K562 (cell line): ENCODE measurements around the gene INHBE. TPM values are rescaled to one million over a fixed set of nuclear protein-coding genes. Genes with fewer than 3 reads are reported as not detected.

ENCODE experiments used
- BRD4 ChIP-seq: fragments of 200-600 bp; sonication (generic); IDR thresholded peaks from 2 replicates; pipeline ENCODE4 v1.6.1; 2017; ENCODE audit warnings: inconsistent platforms
- CBFB ChIP-seq: sonication (generic); formaldehyde crosslinking; IDR thresholded peaks from 2 replicates; pipeline ENCODE4 v1.4.0; 2020; ENCODE audit warnings: mild to moderate bottlenecking, missing genetic modification reagents
- CBX5 ChIP-seq: IDR thresholded peaks from 2 replicates; pipeline ENCODE4 v1.6.1; 2014; ENCODE audit warnings: low read depth, borderline replicate concordance
- CREBBP ChIP-seq: IDR thresholded peaks from one replicate; pipeline ENCODE4 v1.6.1; 2012; ENCODE audit warnings: low read depth, mild to moderate bottlenecking, control low read depth, inconsistent platforms, low read length
- CTBP1 ChIP-seq: fragments of 450-650 bp; IDR thresholded peaks from 2 replicates; pipeline ENCODE4 v1.6.1; 2016; ENCODE audit warnings: borderline replicate concordance
- GTF2A2 ChIP-seq: IDR thresholded peaks from 2 replicates; pipeline ENCODE4 v1.6.1; 2016; ENCODE audit warnings: mild to moderate bottlenecking, missing genetic modification characterization, missing compliant biosample characterization
- HDAC3 ChIP-seq: fragments of 450-650 bp; IDR thresholded peaks from 2 replicates; pipeline ENCODE4 v1.6.1; 2018; ENCODE audit warnings: borderline replicate concordance, mild to moderate bottlenecking, moderate library complexity; ENCODE audit not compliant: partially characterized antibody
- KHSRP ChIP-seq: fragments of 450-650 bp; IDR thresholded peaks from 2 replicates; pipeline ENCODE4 v1.6.1; 2017
- MAFG ChIP-seq: fragments of 450-650 bp; conservative IDR thresholded peaks from 2 replicates; pipeline ENCODE4 v1.6.1; 2016; ENCODE audit warnings: missing genetic modification characterization, missing compliant biosample characterization
- MTA2 ChIP-seq: fragments of 450-650 bp; IDR thresholded peaks from 2 replicates; pipeline ENCODE4 v1.6.1; 2016; ENCODE audit warnings: low read depth
- NCOA2 ChIP-seq, 2 experiments: fragments of 450-650 bp; IDR thresholded peaks; 2 replicates each; pipeline ENCODE4 v1.6.1; 2018; ENCODE audit warnings: mild to moderate bottlenecking in 2 of 2, moderate library complexity in 1 of 2; ENCODE audit not compliant: partially characterized antibody in 2 of 2
- NFIC ChIP-seq: fragments of 450-650 bp; IDR thresholded peaks from 2 replicates; pipeline ENCODE4 v1.6.1; 2017; ENCODE audit warnings: mild to moderate bottlenecking, inconsistent platforms
- POLR2AphosphoS5 ChIP-seq: IDR thresholded peaks from 2 replicates; pipeline ENCODE4 v1.6.1; 2011; ENCODE audit warnings: mild to moderate bottlenecking, low read depth, low read length, moderate library complexity; ENCODE audit not compliant: control insufficient read depth, insufficient read depth
- RBBP5 ChIP-seq: fragments of 200-600 bp; sonication (generic); IDR thresholded peaks from 2 replicates; pipeline ENCODE4 v1.6.1; 2012; ENCODE audit warnings: borderline replicate concordance, mild to moderate bottlenecking, low read length, control low read depth, inconsistent platforms; ENCODE audit not compliant: insufficient read depth, poor library complexity, severe bottlenecking
- RBM22 ChIP-seq: fragments of 200-400 bp; formaldehyde crosslinking; IDR thresholded peaks from 2 replicates; pipeline ENCODE4 v1.6.1; 2018; ENCODE audit warnings: low read length, low read depth; ENCODE audit not compliant: poor library complexity, severe bottlenecking
- RBM39 ChIP-seq: fragments of 200-400 bp; formaldehyde crosslinking; optimal IDR thresholded peaks from 2 replicates; pipeline ENCODE3; 2018; ENCODE audit warnings: low read depth, low read length
- SMAD2 ChIP-seq: fragments of 150-350 bp; IDR thresholded peaks from 2 replicates; pipeline ENCODE4 v1.6.1; 2014; ENCODE audit warnings: low read depth, mild to moderate bottlenecking, low read length
- TSC22D4 ChIP-seq: fragments of 450-650 bp; IDR thresholded peaks from 2 replicates; pipeline ENCODE4 v1.6.1; 2016; ENCODE audit warnings: missing genetic modification characterization, missing biosample characterization, control low read depth
- ZKSCAN8 ChIP-seq: fragments of 200-800 bp; sonication (Bioruptor generic); IDR thresholded peaks from 2 replicates; pipeline ENCODE4 v1.6.1; 2016; ENCODE audit warnings: missing genetic modification characterization, missing compliant biosample characterization
- ZNF121 ChIP-seq: sonication (generic); formaldehyde crosslinking; conservative IDR thresholded peaks from 2 replicates; pipeline ENCODE4 v1.8.0; 2022; ENCODE audit warnings: missing genetic modification reagents
- ZNF23 ChIP-seq: fragments of 250-450 bp; sonication (Bioruptor Pico); IDR thresholded peaks from 2 replicates; pipeline ENCODE4 v1.4.0; 2020; ENCODE audit warnings: mild to moderate bottlenecking
- ZNF384 ChIP-seq: IDR thresholded peaks from 2 replicates; pipeline ENCODE4 v1.6.1; 2012; ENCODE audit warnings: low read depth, low read length, improper control_type of control experiment
- ZNF766 ChIP-seq: fragments of 200-800 bp; sonication (Bioruptor generic); conservative IDR thresholded peaks from 2 replicates; pipeline ENCODE4 v1.6.1; 2016; ENCODE audit warnings: missing genetic modification characterization, missing compliant biosample characterization
- ZNF77 ChIP-seq: fragments of 250-450 bp; sonication (Bioruptor Pico); IDR thresholded peaks from 2 replicates; pipeline ENCODE4 v1.5.0; 2020
- ZNF79 ChIP-seq: fragments of 250-450 bp; sonication (Bioruptor Pico); IDR thresholded peaks from 2 replicates; pipeline ENCODE4 v1.4.0; 2020; ENCODE audit warnings: low read depth, mild to moderate bottlenecking, moderate library complexity
- polyA plus RNA-seq, 8 experiments: library from polyadenylated mRNA; depleted of rRNA in 4 of 8; stranded (reverse) in 5 of 8; unstranded in 3 of 8; fragments of >200 nt; fragmentation: Nextera tagmentation in 2 of 8; fragmentation: Illumina TruSeq in 1 of 8; extraction: Ambion mirVana in 2 of 8; extraction: Trizol in 1 of 8; gene quantifications; 2 replicates each; pipeline versions ENCODE4 v1.2.1 to v1.2.3, GENCODE V29; 2011 to 2014; ENCODE audit warnings: inconsistent platforms in 1 of 8, missing spikeins in 1 of 8
- total RNA-seq, 7 experiments: library from RNA; depleted of rRNA in 6 of 7; stranded (reverse); fragments of >200 nt in 6 of 7; fragmentation: Illumina TruSeq in 2 of 7; extraction: Trizol in 2 of 7; gene quantifications; 2 replicates each; pipeline versions ENCODE4 v1.2.1 to v1.2.3, GENCODE V29; 2011 to 2021; ENCODE audit warnings: low replicate concordance in 1 of 7
- TF ChIP-seq, protein P1 (sequence below): IDR thresholded peaks from 2 replicates; pipeline ENCODE4 v1.6.1; 2016; ENCODE audit warnings: missing genetic modification characterization, missing compliant biosample characterization
- TF ChIP-seq, protein P2 (sequence below): fragments of 250-450 bp; sonication (Bioruptor Pico); IDR thresholded peaks from 2 replicates; pipeline ENCODE4 v1.5.1; 2021; ENCODE audit warnings: mild to moderate bottlenecking

INHBE gene
- total and polyA plus RNA-seq, 9 of the 15 experiments (the other 6 are each of a cell fraction or from before 2014, with no cell fraction given): 0.94 to 9.9 (median 7.3) TPM

DNA sequence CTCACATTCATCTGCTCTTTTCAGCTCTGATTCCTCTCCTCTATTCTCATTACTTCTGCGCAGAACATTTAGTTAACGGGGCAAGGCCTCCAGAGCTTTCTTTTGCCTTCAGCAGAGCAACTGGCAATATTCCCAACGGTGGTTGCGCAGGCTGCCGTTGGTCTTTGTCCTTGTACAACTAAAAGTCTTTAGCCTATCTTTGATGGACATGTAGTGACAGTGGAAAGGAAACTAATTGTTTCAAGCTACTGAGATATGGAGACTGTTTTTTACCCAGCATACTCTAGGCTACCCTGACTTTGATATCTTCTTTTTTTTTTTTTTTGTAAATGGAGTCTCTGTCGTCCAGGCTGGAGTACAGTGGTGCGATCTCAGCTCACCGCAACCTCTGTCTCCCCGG lies 36.9 kb upstream of the INHBE start (continued):
- TF ChIP-seq ZNF79 (CRISPR knock-in tag) (no peak), CREBBP (no peak), RBM22 (no peak), CTBP1 (no peak), GTF2A2 (tag) (no peak), MTA2 (no peak), CBX5 (no peak), RBM39 (no peak), ZNF766 (CRISPR knock-in tag) (no peak), RBBP5 (no peak), ZNF384 (peak; percentile 56; the same call in 1 of the 2 replicates), BRD4 (no peak), CBFB (CRISPR knock-in tag) (no peak), ZNF23 (CRISPR knock-in tag) (no peak), KHSRP (no peak), NFIC (peak; percentile 49), ZKSCAN8 (CRISPR knock-in tag) (no peak), MAFG (tag) (no peak), HDAC3 (no peak), TSC22D4 (tag) (no peak), NCOA2 (IDR thresholded peaks at IDR 0.05; ENCODE audit: partially characterized antibody in 2 of 2) (no peak), POLR2AphosphoS5 (no peak), ZNF121 (CRISPR knock-in tag) (no peak), ZNF77 (CRISPR knock-in tag) (no peak), SMAD2 (no peak)
- TF ChIP-seq, protein P1, sequence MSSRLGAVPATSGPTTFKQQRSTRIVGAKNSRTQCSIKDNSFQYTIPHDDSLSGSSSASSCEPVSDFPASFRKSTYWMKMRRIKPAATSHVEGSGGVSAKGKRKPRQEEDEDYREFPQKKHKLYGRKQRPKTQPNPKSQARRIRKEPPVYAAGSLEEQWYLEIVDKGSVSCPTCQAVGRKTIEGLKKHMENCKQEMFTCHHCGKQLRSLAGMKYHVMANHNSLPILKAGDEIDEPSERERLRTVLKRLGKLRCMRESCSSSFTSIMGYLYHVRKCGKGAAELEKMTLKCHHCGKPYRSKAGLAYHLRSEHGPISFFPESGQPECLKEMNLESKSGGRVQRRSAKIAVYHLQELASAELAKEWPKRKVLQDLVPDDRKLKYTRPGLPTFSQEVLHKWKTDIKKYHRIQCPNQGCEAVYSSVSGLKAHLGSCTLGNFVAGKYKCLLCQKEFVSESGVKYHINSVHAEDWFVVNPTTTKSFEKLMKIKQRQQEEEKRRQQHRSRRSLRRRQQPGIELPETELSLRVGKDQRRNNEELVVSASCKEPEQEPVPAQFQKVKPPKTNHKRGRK (tag): no peak
- TF ChIP-seq, protein P2, sequence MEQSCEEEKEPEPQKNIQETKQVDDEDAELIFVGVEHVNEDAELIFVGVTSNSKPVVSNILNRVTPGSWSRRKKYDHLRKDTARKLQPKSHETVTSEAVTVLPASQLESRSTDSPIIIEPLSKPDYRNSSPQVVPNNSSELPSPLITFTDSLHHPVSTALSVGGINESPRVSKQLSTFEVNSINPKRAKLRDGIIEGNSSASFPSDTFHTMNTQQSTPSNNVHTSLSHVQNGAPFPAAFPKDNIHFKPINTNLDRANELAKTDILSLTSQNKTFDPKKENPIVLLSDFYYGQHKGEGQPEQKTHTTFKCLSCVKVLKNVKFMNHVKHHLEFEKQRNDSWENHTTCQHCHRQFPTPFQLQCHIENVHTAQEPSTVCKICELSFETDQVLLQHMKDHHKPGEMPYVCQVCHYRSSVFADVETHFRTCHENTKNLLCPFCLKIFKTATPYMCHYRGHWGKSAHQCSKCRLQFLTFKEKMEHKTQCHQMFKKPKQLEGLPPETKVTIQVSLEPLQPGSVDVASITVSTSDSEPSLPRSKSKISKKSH (CRISPR knock-in tag): no peak
